GM19099 (cell line): ENCODE data around the gene VEGFA.

Experiments used
- POLR2A ChIP-seq: IDR thresholded peaks from 3 replicates; pipeline ENCODE4 v1.6.1; 2011; ENCODE audit warnings: low read depth; ENCODE audit not compliant: insufficient read length; ENCODE audit errors: extremely low read depth

Gene VEGFA

GRCh38 chr6:43769526-43770371 lies at the start of gene VEGFA:
Gene VEGFA (plus strand): TSS chr6:43770211.
- TF ChIP-seq POLR2A: peak; percentile 91

GRCh38 chr6:43720999-43721398 lies 49.0 kb upstream of the VEGFA start:
- no peak for TF ChIP-seq POLR2A

GRCh38 chr6:43722920-43723545 lies 47.0 kb upstream of the VEGFA start:
- TF ChIP-seq POLR2A: no peak

- TF ChIP-seq POLR2A: no peak
Measured at GRCh38 chr6:43723737-43724295, 46.2 kb upstream of the VEGFA start.

GRCh38 chr6:43724354-43724753 lies 45.7 kb upstream of the VEGFA start:
- no peak for TF ChIP-seq POLR2A

- TF ChIP-seq POLR2A: peak; percentile 28
Measured at GRCh38 chr6:43724914-43725642, 44.9 kb upstream of the VEGFA start.

- no peak for TF ChIP-seq POLR2A
Measured at GRCh38 chr6:43725643-43726580, 44.1 kb upstream of the VEGFA start.

GRCh38 chr6:43727634-43728033 lies 42.4 kb upstream of the VEGFA start:
- no peak for TF ChIP-seq POLR2A

- no peak for TF ChIP-seq POLR2A
Measured at GRCh38 chr6:43728586-43728985, 41.4 kb upstream of the VEGFA start.

- TF ChIP-seq POLR2A: no peak
Measured at GRCh38 chr6:43729537-43729936, 40.5 kb upstream of the VEGFA start.

GRCh38 chr6:43730634-43731033 lies 39.4 kb upstream of the VEGFA start:
- no peak for TF ChIP-seq POLR2A

- TF ChIP-seq POLR2A: peak; percentile 19
Measured at GRCh38 chr6:43733471-43734293, 36.3 kb upstream of the VEGFA start.

GRCh38 chr6:43734294-43734665 lies 35.7 kb upstream of the VEGFA start:
- TF ChIP-seq POLR2A: no peak
